Mesothelial cell of epicardium (in vitro differentiated cells): ENCODE results near the gene TRUB1. TPM values are rescaled to one million over a fixed set of nuclear protein-coding genes. Genes with fewer than 3 reads are reported as not detected.

ENCODE experiments used
- DNase-seq, 2 experiments: peaks; one replicate each; pipeline ENCODE4 v3.0.0; 2021; ENCODE audit warnings: low spot score in 2 of 2; ENCODE audit not compliant: unreplicated experiment in 2 of 2
- H3K27ac Mint-ChIP-seq: 2 replicates; pipeline ENCODE4 v1.8.0; 2021; ENCODE audit warnings: mixed read lengths
- H3K27me3 Mint-ChIP-seq: 2 replicates; pipeline ENCODE4 v1.8.0; 2021; ENCODE audit warnings: low read depth, mixed read lengths
- H3K36me3 Mint-ChIP-seq: 2 replicates; pipeline ENCODE4 v1.8.0; 2021; ENCODE audit warnings: mixed read lengths
- H3K4me1 Mint-ChIP-seq: 2 replicates; pipeline ENCODE4 v1.8.0; 2021; ENCODE audit warnings: mixed read lengths
- H3K4me3 Mint-ChIP-seq: 2 replicates; pipeline ENCODE4 v1.8.0; 2021; ENCODE audit warnings: mild to moderate bottlenecking, moderate library complexity, mixed read lengths
- H3K9me3 Mint-ChIP-seq: 2 replicates; pipeline ENCODE4 v1.8.0; 2021; ENCODE audit warnings: mixed read lengths
- total RNA-seq: library from RNA; stranded (reverse); gene quantifications from 3 replicates; pipeline ENCODE4 v1.2.1, GENCODE V29; 2021
- TF ChIP-seq, protein P1 (sequence below): fragments of 200-600 bp; sonication (generic); IDR thresholded peaks from one replicate; pipeline ENCODE4 v1.5.0; 2021; ENCODE audit warnings: antibody characterized with exemption; ENCODE audit not compliant: unreplicated experiment

The TRUB1 gene
- total RNA-seq, 1 donor from 2014 or later = 23.6 TPM

DNA sequence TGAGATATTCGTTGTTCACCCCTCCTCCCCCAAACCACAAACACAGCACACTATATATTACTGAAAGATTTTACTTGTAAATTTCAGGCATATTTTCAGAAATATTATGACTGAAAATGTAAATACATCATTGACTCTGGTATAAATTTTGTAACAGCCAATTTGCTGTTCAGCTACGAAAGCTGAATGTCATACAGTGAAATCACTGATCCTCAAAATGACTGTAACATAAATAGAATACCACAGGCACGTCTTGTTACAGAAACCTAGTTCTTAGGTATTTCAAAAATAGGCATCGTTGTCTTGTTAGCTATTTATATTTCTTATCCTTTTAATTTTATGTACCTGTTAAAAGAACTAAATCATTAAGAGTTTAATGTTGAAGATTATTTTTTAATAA, 15.1 kb downstream of the TRUB1 start:
- DNase-seq = no peak
- H3K9me3 Mint-ChIP-seq = no peaks in the 10 kb centered on the region
- no peak overlapping the region for H3K4me3 Mint-ChIP-seq
- H3K36me3 Mint-ChIP-seq = peaks cover 31% of the 10 kb centered on the region
- TF ChIP-seq, protein P1, sequence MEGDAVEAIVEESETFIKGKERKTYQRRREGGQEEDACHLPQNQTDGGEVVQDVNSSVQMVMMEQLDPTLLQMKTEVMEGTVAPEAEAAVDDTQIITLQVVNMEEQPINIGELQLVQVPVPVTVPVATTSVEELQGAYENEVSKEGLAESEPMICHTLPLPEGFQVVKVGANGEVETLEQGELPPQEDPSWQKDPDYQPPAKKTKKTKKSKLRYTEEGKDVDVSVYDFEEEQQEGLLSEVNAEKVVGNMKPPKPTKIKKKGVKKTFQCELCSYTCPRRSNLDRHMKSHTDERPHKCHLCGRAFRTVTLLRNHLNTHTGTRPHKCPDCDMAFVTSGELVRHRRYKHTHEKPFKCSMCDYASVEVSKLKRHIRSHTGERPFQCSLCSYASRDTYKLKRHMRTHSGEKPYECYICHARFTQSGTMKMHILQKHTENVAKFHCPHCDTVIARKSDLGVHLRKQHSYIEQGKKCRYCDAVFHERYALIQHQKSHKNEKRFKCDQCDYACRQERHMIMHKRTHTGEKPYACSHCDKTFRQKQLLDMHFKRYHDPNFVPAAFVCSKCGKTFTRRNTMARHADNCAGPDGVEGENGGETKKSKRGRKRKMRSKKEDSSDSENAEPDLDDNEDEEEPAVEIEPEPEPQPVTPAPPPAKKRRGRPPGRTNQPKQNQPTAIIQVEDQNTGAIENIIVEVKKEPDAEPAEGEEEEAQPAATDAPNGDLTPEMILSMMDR = no peak
- H3K27me3 Mint-ChIP-seq = no peaks in the 10 kb centered on the region
- peaks cover 15% of the 10 kb centered on the region for H3K4me1 Mint-ChIP-seq
- H3K27ac Mint-ChIP-seq = no peak overlapping the region

DNA sequence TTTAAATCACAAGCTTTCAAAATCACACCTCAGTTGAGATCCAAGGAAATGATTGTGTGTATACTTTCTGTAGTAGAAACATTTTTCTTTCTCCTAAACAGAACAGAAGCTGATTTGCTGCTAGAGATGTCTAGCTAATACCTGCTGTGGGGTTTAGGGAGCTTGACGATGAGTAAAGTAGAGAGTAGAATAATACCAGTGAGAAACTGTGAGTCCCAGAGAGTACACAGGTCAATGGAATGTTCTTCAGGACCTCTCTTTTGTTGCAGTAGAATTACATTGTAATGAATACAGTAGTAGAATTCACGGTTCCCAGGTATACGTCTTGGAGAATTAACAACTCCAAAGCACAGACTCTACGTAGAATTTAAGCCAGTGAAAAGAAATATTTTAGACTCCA, 18.0 kb downstream of the TRUB1 start:
- Mint-ChIP-seq H3K27me3 (no peaks in the 10 kb centered on the region), H3K4me1 (peaks cover 13% of the 10 kb centered on the region), H3K4me3 (no peak overlapping the region), H3K9me3 (no peaks in the 10 kb centered on the region), H3K27ac (no peak overlapping the region), H3K36me3 (peaks cover 23% of the 10 kb centered on the region)
- TF ChIP-seq, protein P1 = no peak
- no peak for DNase-seq

DNA sequence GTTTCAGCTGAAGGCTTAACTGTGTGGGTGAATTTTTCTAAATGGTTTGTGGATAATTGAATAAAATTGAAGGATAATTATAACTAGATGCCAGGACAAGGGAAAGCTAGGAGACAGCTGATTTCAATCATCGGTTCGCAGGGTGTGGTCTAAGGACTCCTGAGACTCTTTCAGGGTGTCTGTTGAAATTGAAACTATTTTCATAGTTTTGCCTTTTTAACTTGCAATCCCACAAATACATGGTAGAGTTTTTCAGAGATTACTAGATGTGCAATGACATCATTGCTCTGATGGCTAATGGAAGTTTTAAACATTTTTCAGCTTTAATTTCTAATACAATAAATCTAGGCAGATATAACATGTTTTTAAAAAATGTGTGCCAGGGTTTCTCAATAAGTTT, 18.5 kb downstream of the TRUB1 start:
- Mint-ChIP-seq H3K4me3 (no peak overlapping the region), H3K27me3 (no peaks in the 10 kb centered on the region), H3K4me1 (peaks cover 13% of the 10 kb centered on the region), H3K36me3 (peaks cover 27% of the 10 kb centered on the region), H3K27ac (peak overlapping the region; percentile 31), H3K9me3 (no peaks in the 10 kb centered on the region)
- TF ChIP-seq, protein P1 = no peak
- DNase-seq = no peak

DNA sequence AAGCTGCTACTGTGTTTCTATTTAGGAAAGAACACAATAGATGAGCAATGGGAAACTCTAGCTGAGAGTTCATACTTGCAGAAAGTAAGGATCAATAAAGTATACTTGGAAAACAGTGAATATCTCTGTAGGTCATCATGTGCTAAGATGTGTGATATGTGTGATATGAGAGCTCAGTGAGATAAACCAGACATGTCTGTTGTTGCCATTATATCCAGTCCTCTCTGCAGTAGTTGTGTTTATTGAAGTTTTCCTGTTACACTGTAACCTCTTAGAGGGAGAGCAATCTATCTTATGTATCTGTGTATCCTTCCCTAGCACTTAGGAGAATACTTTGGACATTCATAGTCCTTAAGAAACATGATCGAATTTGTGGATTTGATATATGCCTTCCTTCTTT, 19.1 kb downstream of the TRUB1 start:
- H3K27me3 Mint-ChIP-seq = no peaks in the 10 kb centered on the region
- TF ChIP-seq, protein P1 = no peak
- no peak overlapping the region for H3K27ac Mint-ChIP-seq
- no peak overlapping the region for H3K4me3 Mint-ChIP-seq
- H3K4me1 Mint-ChIP-seq = peaks cover 13% of the 10 kb centered on the region
- no peak for DNase-seq
- H3K9me3 Mint-ChIP-seq = no peaks in the 10 kb centered on the region
- H3K36me3 Mint-ChIP-seq = peaks cover 27% of the 10 kb centered on the region

DNA sequence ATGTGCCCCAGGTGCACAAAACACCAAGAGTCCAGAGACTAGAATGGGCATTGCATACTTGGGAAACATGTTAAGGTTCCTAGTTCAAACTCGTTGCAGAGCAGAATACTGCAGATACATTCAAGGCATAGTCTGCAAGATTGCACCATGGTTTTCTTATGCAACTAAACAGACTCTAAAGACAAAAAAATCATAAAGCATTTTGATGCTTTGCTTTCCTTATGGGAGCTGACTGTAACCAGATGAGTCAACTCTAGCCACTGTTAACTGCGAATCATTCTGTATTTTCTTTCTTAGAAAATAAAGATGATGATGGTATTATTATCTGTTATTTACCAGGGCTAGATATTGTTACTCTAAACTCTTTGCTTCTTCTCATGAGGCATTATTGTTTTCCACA, 19.7 kb downstream of the TRUB1 start:
- peaks cover 33% of the 10 kb centered on the region for H3K36me3 Mint-ChIP-seq
- TF ChIP-seq, protein P1 = no peak
- DNase-seq = no peak
- H3K4me1 Mint-ChIP-seq = peaks cover 13% of the 10 kb centered on the region
- no peak overlapping the region for H3K4me3 Mint-ChIP-seq
- H3K27ac Mint-ChIP-seq = no peak overlapping the region
- peaks cover 2% of the 10 kb centered on the region for H3K9me3 Mint-ChIP-seq
- no peaks in the 10 kb centered on the region for H3K27me3 Mint-ChIP-seq

DNA sequence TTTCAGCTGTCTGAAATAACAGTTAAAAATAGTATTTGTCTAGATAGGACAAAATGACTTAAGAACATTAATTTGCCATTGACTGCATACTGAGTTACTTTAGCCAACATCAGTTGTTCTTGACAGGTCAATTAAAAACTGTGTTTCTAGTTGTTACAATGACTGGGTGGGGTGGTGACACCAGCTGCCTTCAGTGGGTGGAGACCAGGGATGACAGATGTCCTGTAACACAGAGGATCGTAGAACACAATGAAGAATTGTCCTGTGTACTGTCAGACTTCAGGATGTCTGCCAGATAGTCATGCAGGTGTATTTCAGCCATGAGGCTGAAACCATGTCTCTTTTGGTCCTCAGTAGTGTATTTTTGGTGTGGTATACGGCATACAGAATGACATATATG, 24.4 kb downstream of the TRUB1 start:
- no peaks in the 10 kb centered on the region for H3K27me3 Mint-ChIP-seq
- no peak overlapping the region for H3K4me3 Mint-ChIP-seq
- TF ChIP-seq, protein P1 = no peak
- H3K27ac Mint-ChIP-seq = no peak overlapping the region
- H3K4me1 Mint-ChIP-seq = peaks cover 5% of the 10 kb centered on the region
- H3K9me3 Mint-ChIP-seq = peaks cover 26% of the 10 kb centered on the region
- DNase-seq = no peak
- peaks cover 51% of the 10 kb centered on the region for H3K36me3 Mint-ChIP-seq
